ENCODE data around the gene GALNT2. TPM values are rescaled to one million over a fixed set of nuclear protein-coding genes. Genes with fewer than 3 reads are reported as not detected.

Gene GALNT2
- total and polyA plus RNA-seq, 2 experiments from 2014 or later, result 17.8 to 48.3 TPM

GRCh38 chr1:230102472-230102871, 35.4 kb downstream of the GALNT2 start:
- peaks cover 92% of the 10 kb centered on the region for H3K79me2 ChIP-seq (replicated peaks; ENCODE audit: insufficient read depth)
- H3K9me2 ChIP-seq (ENCODE audit: insufficient read depth), result no peaks in the 10 kb centered on the region
- ATAC-seq (no peak), DNase-seq (ENCODE audit: low spot score) (no peak)
- H3K9me3 Mint-ChIP-seq, result no peaks in the 10 kb centered on the region
- no peak overlapping the region for H3K27ac ChIP-seq (ENCODE audit: low read depth)
- H3K4me1 Mint-ChIP-seq, result peaks cover 62% of the 10 kb centered on the region
- H4K20me1 ChIP-seq (replicated peaks; ENCODE audit: insufficient read depth), result peaks cover 16% of the 10 kb centered on the region
- no peaks in the 10 kb centered on the region for H3K36me3 ChIP-seq (ENCODE audit: insufficient read depth)
- no peaks in the 10 kb centered on the region for H3K27me3 ChIP-seq (ENCODE audit: insufficient read depth)
- no peaks in the 10 kb centered on the region for H3K36me3 Mint-ChIP-seq (ENCODE audit: low read depth)
- H3K4me2 ChIP-seq, result peak overlapping the region; percentile 25; the same call in 1 of the 2 replicates
- H3F3A ChIP-seq (replicated peaks; ENCODE audit: low read depth), result no peaks in the 10 kb centered on the region
- H3K27ac Mint-ChIP-seq, result peak overlapping the region; percentile 72; the same call in 1 of the 2 replicates
- H3K4me3 ChIP-seq, result no peak overlapping the region
- H3K27me3 Mint-ChIP-seq (ENCODE audit: insufficient read depth, low read depth, poor library complexity), result peaks cover 10% of the 10 kb centered on the region
- no peak overlapping the region for H3K4me3 Mint-ChIP-seq
- no peak for TF ChIP-seq JUNB (IDR thresholded peaks at IDR 0.05; ENCODE audit: unreplicated experiment)
- no peak for TF ChIP-seq ZNF462 (CRISPR knock-in tag; IDR thresholded peaks at IDR 0.05)
- TF ChIP-seq ZNF331 (CRISPR knock-in tag; IDR thresholded peaks at IDR 0.05; ENCODE audit: low read depth), result no peak
- no peak for TF ChIP-seq CTCF (conservative IDR thresholded peaks at IDR 0.05; ENCODE audit: low read depth in 2 of 2)
- TF ChIP-seq ETS1 (IDR thresholded peaks at IDR 0.05), result no peak
- no peak for TF ChIP-seq POLR2AphosphoS5 (IDR thresholded peaks at IDR 0.05; ENCODE audit: low read depth)
- TF ChIP-seq ZNF114 (CRISPR knock-in tag; IDR thresholded peaks at IDR 0.05), result no peak
- TF ChIP-seq STAT1 (IDR thresholded peaks at IDR 0.05; ENCODE audit: unreplicated experiment), result no peak
- TF ChIP-seq EZH2phosphoT487 (IDR thresholded peaks at IDR 0.05; ENCODE audit: unreplicated experiment), result no peak
- no peak for TF ChIP-seq CREB1 (CRISPR knock-in tag; IDR thresholded peaks at IDR 0.05; ENCODE audit: low read depth)
- no peak for TF ChIP-seq REST (IDR thresholded peaks at IDR 0.05; ENCODE audit: unreplicated experiment)
- no peak for TF ChIP-seq EZH2 (IDR thresholded peaks at IDR 0.05; ENCODE audit: low read depth, unreplicated experiment)
- no peak for TF ChIP-seq NANOG (IDR thresholded peaks at IDR 0.05; ENCODE audit: borderline replicate concordance)
- H2AFZ ChIP-seq, result no peak overlapping the region
- peaks cover 42% of the 10 kb centered on the region for H3K4me1 ChIP-seq (ENCODE audit: insufficient read depth)

Measured in GM23338 (cell line).